SK-N-SH treated with all-trans-retinoic acid at 6 μM for 48 hours (cell line): ENCODE measurements around the gene SEC14L1.

ENCODE experiments used
- ATAC-seq: fragments of 200-7000 bp; cut with Tn5 transposase; 3 replicates; pipeline ENCODE4 v1.9.1; 2020; ENCODE audit warnings: mild to moderate bottlenecking, moderate library complexity
- ARNTL ChIP-seq: fragments of 450-650 bp; formaldehyde crosslinking; IDR thresholded peaks from 2 replicates; pipeline ENCODE4 v1.5.0; 2020; ENCODE audit warnings: low read depth, mild to moderate bottlenecking, moderate library complexity, borderline replicate concordance
- BACH2 ChIP-seq: fragments of 250-450 bp; sonication (Bioruptor Pico); IDR thresholded peaks from 2 replicates; pipeline ENCODE4 v1.9.0; 2021; ENCODE audit warnings: mild to moderate bottlenecking, borderline replicate concordance
- CSDC2 ChIP-seq: fragments of 250-450 bp; sonication (Bioruptor Pico); IDR thresholded peaks from 2 replicates; pipeline ENCODE4 v1.5.0; 2020; ENCODE audit warnings: mild to moderate bottlenecking, moderate library complexity
- CSRNP3 ChIP-seq: fragments of 250-450 bp; sonication (Bioruptor Pico); IDR thresholded peaks from 2 replicates; pipeline ENCODE4 v1.5.1; 2021; ENCODE audit warnings: mild to moderate bottlenecking, moderate library complexity
- ESRRG ChIP-seq: fragments of 250-450 bp; sonication (Bioruptor Pico); IDR thresholded peaks from 2 replicates; pipeline ENCODE4 v1.6.1; 2021; ENCODE audit warnings: mild to moderate bottlenecking
- GLIS3 ChIP-seq: fragments of 250-450 bp; sonication (Bioruptor Pico); IDR thresholded peaks from 2 replicates; pipeline ENCODE4 v1.5.0; 2020; ENCODE audit warnings: mild to moderate bottlenecking, moderate library complexity
- ISL1 ChIP-seq: fragments of 250-450 bp; sonication (Bioruptor Pico); IDR thresholded peaks from 2 replicates; pipeline ENCODE4 v2.1.2; 2022; ENCODE audit warnings: mild to moderate bottlenecking, moderate library complexity
- OSR1 ChIP-seq: fragments of 250-450 bp; sonication (Bioruptor Pico); IDR thresholded peaks from 2 replicates; pipeline ENCODE4 v1.8.0; 2022; ENCODE audit warnings: moderate library complexity, mild to moderate bottlenecking, inconsistent platforms
- PATZ1 ChIP-seq: fragments of 250-450 bp; sonication (Bioruptor Pico); IDR thresholded peaks from 2 replicates; pipeline ENCODE4 v1.8.0; 2020; ENCODE audit warnings: mild to moderate bottlenecking, moderate library complexity, borderline replicate concordance
- POU6F1 ChIP-seq: fragments of 250-450 bp; sonication (Bioruptor Pico); IDR thresholded peaks from 2 replicates; pipeline ENCODE4 v1.8.0; 2021; ENCODE audit warnings: low read depth, mild to moderate bottlenecking, moderate library complexity, borderline replicate concordance
- PPARA ChIP-seq: fragments of 250-450 bp; sonication (Bioruptor Pico); IDR thresholded peaks from 2 replicates; pipeline ENCODE4 v1.5.0; 2020; ENCODE audit warnings: mild to moderate bottlenecking, borderline replicate concordance
- RARB ChIP-seq: fragments of 250-450 bp; sonication (Bioruptor Pico); IDR thresholded peaks from 2 replicates; pipeline ENCODE4 v1.8.0; 2021; ENCODE audit warnings: mild to moderate bottlenecking, moderate library complexity
- SNAI2 ChIP-seq: fragments of 250-450 bp; sonication (Bioruptor Pico); IDR thresholded peaks from 2 replicates; pipeline ENCODE4 v1.5.0; 2020; ENCODE audit warnings: mild to moderate bottlenecking, moderate library complexity
- TCF4 ChIP-seq: fragments of 250-450 bp; sonication (Bioruptor Pico); IDR thresholded peaks from 2 replicates; pipeline ENCODE4 v1.8.0; 2021; ENCODE audit warnings: mild to moderate bottlenecking, moderate library complexity, borderline replicate concordance
- TOX ChIP-seq: fragments of 250-450 bp; sonication (Bioruptor Pico); IDR thresholded peaks from 2 replicates; pipeline ENCODE4 v1.8.0; 2021; ENCODE audit warnings: mild to moderate bottlenecking, moderate library complexity, borderline replicate concordance
- TSHZ2 ChIP-seq: fragments of 250-450 bp; sonication (Bioruptor Pico); IDR thresholded peaks from 2 replicates; pipeline ENCODE4 v1.5.0; 2020; ENCODE audit warnings: mild to moderate bottlenecking, moderate library complexity
- ZC3H10 ChIP-seq: fragments of 250-450 bp; sonication (Bioruptor Pico); IDR thresholded peaks from 2 replicates; pipeline ENCODE4 v1.5.1; 2021; ENCODE audit warnings: mild to moderate bottlenecking, moderate library complexity
- ZFP3 ChIP-seq: fragments of 250-450 bp; sonication (Bioruptor Pico); IDR thresholded peaks from 2 replicates; pipeline ENCODE4 v1.5.0; 2020; ENCODE audit warnings: mild to moderate bottlenecking, moderate library complexity
- ZFP30 ChIP-seq: fragments of 450-650 bp; formaldehyde crosslinking; IDR thresholded peaks from 2 replicates; pipeline ENCODE4 v1.5.0; 2022; ENCODE audit warnings: mild to moderate bottlenecking, moderate library complexity
- ZNF565 ChIP-seq: fragments of 450-650 bp; formaldehyde crosslinking; conservative IDR thresholded peaks from 2 replicates; pipeline ENCODE4 v1.5.0; 2020; ENCODE audit warnings: low read depth, mild to moderate bottlenecking, moderate library complexity
- ZNF8 ChIP-seq: fragments of 450-650 bp; formaldehyde crosslinking; IDR thresholded peaks from 2 replicates; pipeline ENCODE4 v1.5.0; 2020; ENCODE audit warnings: mild to moderate bottlenecking, moderate library complexity
- TF ChIP-seq, protein P1 (sequence below): fragments of 250-450 bp; sonication (Bioruptor Pico); IDR thresholded peaks from 2 replicates; pipeline ENCODE4 v1.5.1; 2020; ENCODE audit warnings: low read depth, mild to moderate bottlenecking, moderate library complexity

Gene SEC14L1

DNA sequence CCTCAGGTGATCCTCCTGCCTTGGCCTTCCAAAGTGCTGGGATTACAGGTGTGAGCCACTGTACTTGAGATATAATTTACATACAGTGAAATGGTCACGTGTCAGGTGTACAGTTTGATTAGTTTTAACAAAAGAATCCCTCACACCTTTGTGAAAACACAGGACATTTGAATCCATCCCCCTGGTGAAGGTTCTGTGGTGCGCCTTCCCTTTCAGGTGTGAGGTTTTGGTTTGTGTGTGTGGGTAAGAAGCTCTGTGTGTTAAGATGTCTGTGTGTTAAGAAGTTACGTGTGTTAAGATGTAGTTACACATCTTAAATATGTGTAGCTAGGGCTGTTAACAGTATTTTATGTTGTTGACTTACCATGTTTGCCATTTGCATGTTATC is 4.4 kb downstream of the SEC14L1 start:
- TF ChIP-seq, protein P1, sequence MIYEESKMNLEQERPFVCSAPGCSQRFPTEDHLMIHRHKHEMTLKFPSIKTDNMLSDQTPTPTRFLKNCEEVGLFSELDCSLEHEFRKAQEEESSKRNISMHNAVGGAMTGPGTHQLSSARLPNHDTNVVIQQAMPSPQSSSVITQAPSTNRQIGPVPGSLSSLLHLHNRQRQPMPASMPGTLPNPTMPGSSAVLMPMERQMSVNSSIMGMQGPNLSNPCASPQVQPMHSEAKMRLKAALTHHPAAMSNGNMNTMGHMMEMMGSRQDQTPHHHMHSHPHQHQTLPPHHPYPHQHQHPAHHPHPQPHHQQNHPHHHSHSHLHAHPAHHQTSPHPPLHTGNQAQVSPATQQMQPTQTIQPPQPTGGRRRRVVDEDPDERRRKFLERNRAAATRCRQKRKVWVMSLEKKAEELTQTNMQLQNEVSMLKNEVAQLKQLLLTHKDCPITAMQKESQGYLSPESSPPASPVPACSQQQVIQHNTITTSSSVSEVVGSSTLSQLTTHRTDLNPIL (CRISPR knock-in tag) = no peak
- TF ChIP-seq PATZ1 (CRISPR knock-in tag) (no peak), TCF4 (CRISPR knock-in tag) (no peak), ZC3H10 (CRISPR knock-in tag) (no peak), TOX (CRISPR knock-in tag) (no peak), OSR1 (CRISPR knock-in tag) (no peak), ZNF565 (no peak), ZNF8 (CRISPR knock-in tag) (no peak), ZFP3 (CRISPR knock-in tag) (no peak), ZFP30 (CRISPR knock-in tag) (no peak), CSRNP3 (no peak)
- no peak for ATAC-seq

DNA sequence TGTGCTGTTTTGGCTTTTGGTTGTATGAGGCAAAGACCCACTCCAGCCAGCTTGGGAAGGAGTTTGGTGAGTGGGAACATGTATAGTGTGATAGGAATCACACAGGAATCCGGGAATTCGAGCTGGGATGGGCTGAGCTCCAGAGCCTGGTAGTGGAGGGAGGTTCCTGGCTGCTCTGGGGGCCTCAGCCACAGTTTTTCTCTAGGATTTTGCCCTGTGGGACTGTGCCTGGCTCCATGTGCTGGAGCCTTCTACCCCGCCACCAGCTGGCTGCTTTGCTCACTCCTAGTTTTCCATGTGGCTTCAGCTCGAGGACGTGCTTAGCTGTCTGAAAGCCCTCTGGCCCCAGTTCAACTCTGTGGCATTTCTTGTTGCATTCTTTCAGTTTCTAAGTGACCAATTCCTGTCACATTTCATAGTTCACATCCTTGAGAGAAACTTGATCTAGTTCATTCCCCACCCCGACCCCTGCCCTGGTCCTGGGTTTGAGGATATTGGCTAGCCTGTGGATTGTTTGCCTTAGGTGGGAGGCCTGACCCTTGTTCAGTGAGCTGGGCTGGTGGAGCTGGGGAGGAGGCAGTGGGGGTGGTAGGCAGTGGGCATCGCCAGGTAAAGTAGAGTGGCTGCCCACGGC is 5.0 kb downstream of the SEC14L1 start:
- ATAC-seq = peak; percentile 86
- no peak for TF ChIP-seq ARNTL (CRISPR knock-in tag)
- peak; percentile 79; the same call in 1 of the 2 replicates for TF ChIP-seq SNAI2 (CRISPR knock-in tag)
- TF ChIP-seq ZFP3 (CRISPR knock-in tag) = peak; percentile 71
- no peak for TF ChIP-seq ESRRG
- peak; percentile 58 for TF ChIP-seq ISL1
- TF ChIP-seq, all 23 proteins: peak for 3

- no peak for ATAC-seq
- TF ChIP-seq PATZ1 (CRISPR knock-in tag) (no peak), ZC3H10 (CRISPR knock-in tag) (no peak), TSHZ2 (CRISPR knock-in tag) (no peak), POU6F1 (no peak), ESRRG (no peak), GLIS3 (CRISPR knock-in tag) (no peak), ZNF8 (CRISPR knock-in tag) (no peak), PPARA (CRISPR knock-in tag) (no peak), RARB (no peak), TCF4 (CRISPR knock-in tag) (no peak), BACH2 (no peak), ZFP3 (CRISPR knock-in tag) (no peak), ZFP30 (CRISPR knock-in tag) (no peak), CSDC2 (CRISPR knock-in tag) (no peak), CSRNP3 (no peak), ZNF565 (no peak), ISL1 (no peak), SNAI2 (CRISPR knock-in tag) (no peak), ARNTL (CRISPR knock-in tag) (no peak), TOX (CRISPR knock-in tag) (no peak)
- TF ChIP-seq, all 23 proteins: peak for 0
These were observed 5.5 kb downstream of the SEC14L1 start for GRCh38 chr17:77146246-77146632.
